ENCODE measurements around the gene ADAMTS20.
A peak's percentile ranks its signal among the peaks of the same experiment; 100 is the strongest.

ADAMTS20 gene

GRCh38 chr12:43333644-43334043 lies 218.4 kb downstream of the ADAMTS20 start:
- DNase-seq (ENCODE audit: low read depth), result no peak
- TF ChIP-seq CTCF (IDR thresholded peaks at IDR 0.05; ENCODE audit: low read depth, low read length) (no peak), MYC (IDR thresholded peaks at IDR 0.05; ENCODE audit: low read depth, low read length) (no peak), MAX (IDR thresholded peaks at IDR 0.05; ENCODE audit: low read depth, low read length) (no peak), POLR2A (IDR thresholded peaks at IDR 0.05; ENCODE audit: extremely low read depth, insufficient read length) (no peak)
- no peak overlapping the region for H3K4me3 ChIP-seq (ENCODE audit: low read depth, low read length)

- TF ChIP-seq CTCF (IDR thresholded peaks at IDR 0.05; ENCODE audit: low read depth, low read length) (no peak), MYC (IDR thresholded peaks at IDR 0.05; ENCODE audit: low read depth, low read length) (no peak), POLR2A (IDR thresholded peaks at IDR 0.05; ENCODE audit: extremely low read depth, insufficient read length) (no peak), MAX (IDR thresholded peaks at IDR 0.05; ENCODE audit: low read depth, low read length) (no peak)
- no peak for DNase-seq (ENCODE audit: low read depth)
These were observed 218.9 kb downstream of the ADAMTS20 start for GRCh38 chr12:43332977-43333640.

GRCh38 chr12:43331935-43332334 lies 220.1 kb downstream of the ADAMTS20 start:
- H3K4me3 ChIP-seq (ENCODE audit: low read depth, low read length), result no peak overlapping the region
- no peak for DNase-seq (ENCODE audit: low read depth)
- TF ChIP-seq MAX (IDR thresholded peaks at IDR 0.05; ENCODE audit: low read depth, low read length) (no peak), CTCF (IDR thresholded peaks at IDR 0.05; ENCODE audit: low read depth, low read length) (no peak), POLR2A (IDR thresholded peaks at IDR 0.05; ENCODE audit: extremely low read depth, insufficient read length) (no peak), MYC (IDR thresholded peaks at IDR 0.05; ENCODE audit: low read depth, low read length) (no peak)

More at GRCh38 chr12:43332977-43333640, 218.9 kb downstream of the ADAMTS20 start:
- H3K4me3 ChIP-seq (ENCODE audit: low read depth, low read length), result no peak overlapping the region

- no peak for TF ChIP-seq MAX (IDR thresholded peaks at IDR 0.05; ENCODE audit: low read depth, low read length)
- no peak for TF ChIP-seq MYC (IDR thresholded peaks at IDR 0.05; ENCODE audit: low read depth, low read length)
- no peak for TF ChIP-seq POLR2A (IDR thresholded peaks at IDR 0.05; ENCODE audit: extremely low read depth, insufficient read length)
- TF ChIP-seq CTCF (IDR thresholded peaks at IDR 0.05; ENCODE audit: low read depth, low read length), result no peak
- DNase-seq (ENCODE audit: low read depth), result no peak
These were observed 222.6 kb downstream of the ADAMTS20 start for GRCh38 chr12:43329375-43329774.

GRCh38 chr12:43325786-43326185 lies 226.2 kb downstream of the ADAMTS20 start:
- TF ChIP-seq CTCF (IDR thresholded peaks at IDR 0.05; ENCODE audit: low read depth, low read length) (no peak), MYC (IDR thresholded peaks at IDR 0.05; ENCODE audit: low read depth, low read length) (no peak), MAX (IDR thresholded peaks at IDR 0.05; ENCODE audit: low read depth, low read length) (no peak), POLR2A (IDR thresholded peaks at IDR 0.05; ENCODE audit: extremely low read depth, insufficient read length) (no peak)
- peak; percentile 53 for DNase-seq (ENCODE audit: low read depth)
- no peak overlapping the region for H3K4me3 ChIP-seq (ENCODE audit: low read depth, low read length)

More at GRCh38 chr12:43329375-43329774, 222.6 kb downstream of the ADAMTS20 start:
- H3K4me3 ChIP-seq (ENCODE audit: low read depth, low read length), result no peak overlapping the region
